Measurements from ENCODE around the gene HERC5.

HERC5 gene

DNA sequence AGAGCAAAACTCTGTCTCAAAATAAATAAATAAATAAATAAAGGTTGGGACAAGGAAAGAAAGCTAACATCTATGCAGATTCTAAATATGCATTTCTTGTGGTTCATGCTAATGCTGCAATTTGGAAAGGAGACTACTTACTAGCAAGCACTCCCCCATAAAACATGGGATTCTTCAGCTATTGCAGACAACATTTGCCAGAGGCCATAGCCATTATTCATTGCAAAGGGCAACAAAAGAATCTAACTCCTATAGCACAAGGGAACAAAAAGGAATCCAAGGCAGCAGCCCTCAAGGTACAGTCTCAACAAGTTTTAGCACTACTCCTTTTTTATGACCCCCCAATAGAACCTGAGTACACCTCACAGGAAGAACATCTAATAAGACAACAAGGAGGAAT lies 8.0 kb upstream of the HERC5 start:
- DNase-seq = no peak

DNA sequence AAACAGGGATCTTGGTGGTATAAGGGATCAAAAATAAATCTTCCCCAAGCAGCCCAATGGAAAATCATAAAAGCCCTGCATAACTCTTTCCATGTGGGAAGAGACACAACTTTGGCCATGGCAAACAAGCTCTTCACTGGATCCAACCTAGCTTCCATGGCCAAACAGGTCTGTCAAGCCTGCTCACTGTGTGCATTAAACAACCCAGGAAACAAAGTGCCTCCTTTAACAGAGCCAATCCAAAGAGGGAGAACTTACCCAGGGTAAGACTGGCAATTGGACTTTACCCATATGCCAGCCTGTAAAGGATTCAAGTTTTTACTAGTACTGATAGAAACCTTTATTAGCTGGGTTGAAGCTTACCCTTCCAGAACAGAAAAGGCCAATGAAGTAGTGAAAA lies 7.6 kb upstream of the HERC5 start:
- no peak for DNase-seq

DNA sequence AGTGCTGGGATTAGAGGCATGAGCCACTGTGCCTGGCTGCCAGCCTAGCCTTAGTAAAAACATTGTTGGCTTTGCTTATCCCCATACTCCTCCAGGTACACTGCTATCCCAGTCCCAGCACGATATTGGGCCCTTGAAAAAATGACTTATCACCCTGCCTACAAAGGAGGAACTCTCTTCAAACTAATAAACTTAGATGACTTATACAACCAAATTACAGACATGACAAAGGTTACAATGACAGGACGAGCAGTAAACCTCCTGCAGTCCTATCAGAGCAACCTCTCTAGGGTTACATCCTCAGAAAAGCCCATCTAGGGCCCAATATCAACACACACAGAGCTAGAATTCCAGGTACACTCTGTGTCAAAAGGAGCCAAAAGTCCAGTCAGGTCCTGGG lies 5.7 kb upstream of the HERC5 start:
- no peak for DNase-seq

DNA sequence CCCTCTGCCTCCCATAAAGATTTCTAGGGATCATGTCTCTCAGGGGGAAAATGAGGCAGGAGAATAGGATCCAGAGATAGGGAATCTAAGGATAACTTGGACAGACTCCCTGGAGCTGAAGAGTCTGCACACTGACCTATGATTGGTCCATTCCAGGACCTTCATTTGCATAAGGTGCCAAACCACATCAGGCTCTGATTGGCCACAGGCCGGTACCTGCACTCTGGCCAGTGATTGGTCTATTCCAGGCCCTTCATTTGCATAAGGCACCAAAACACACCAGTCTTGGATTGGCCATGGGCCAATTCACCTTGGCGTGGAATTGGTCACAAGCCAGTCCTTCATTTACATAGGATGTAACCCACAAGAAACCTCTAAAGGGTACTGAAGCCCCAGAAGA lies 4.0 kb upstream of the HERC5 start:
- DNase-seq = no peak

DNA sequence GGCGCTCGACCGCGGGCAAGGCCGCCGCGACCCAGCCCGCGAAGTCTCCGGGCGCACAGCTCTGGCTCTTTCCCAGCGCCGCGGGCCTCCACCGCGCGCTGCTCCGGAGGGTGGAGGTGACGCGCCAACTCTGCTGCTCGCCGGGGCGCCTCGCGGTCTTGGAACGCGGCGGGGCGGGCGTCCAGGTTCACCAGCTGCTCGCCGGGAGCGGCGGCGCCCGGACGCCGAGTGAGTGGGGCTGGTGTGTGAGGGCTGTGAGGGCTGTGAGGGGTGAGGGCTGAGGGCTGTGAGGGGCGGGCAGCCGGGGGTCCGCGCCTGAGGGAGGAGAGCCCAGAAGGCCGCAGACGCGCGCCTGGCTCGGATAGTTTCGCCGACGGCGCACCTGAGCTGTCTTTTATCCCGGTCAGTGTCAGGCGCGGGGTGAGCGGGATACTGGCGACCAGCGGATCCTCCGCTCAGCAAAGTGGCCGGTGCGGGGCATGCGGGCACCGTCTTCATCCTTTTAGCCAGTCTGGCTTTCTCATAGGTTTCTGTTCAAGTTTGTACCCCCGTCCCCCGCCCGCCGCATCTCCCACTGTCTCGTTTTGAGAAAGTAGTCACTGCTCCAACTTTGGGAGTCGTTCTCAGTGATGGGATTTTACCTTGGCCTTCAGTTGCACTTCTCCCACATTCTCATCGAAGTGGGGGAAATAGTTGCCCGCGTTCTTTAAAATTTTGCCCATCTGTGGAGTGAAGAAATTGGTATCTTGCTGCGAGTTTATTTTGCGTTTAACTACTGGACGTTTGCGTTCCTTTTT lies 586 bp downstream of the HERC5 start:
- peak; percentile 29 for DNase-seq

DNA sequence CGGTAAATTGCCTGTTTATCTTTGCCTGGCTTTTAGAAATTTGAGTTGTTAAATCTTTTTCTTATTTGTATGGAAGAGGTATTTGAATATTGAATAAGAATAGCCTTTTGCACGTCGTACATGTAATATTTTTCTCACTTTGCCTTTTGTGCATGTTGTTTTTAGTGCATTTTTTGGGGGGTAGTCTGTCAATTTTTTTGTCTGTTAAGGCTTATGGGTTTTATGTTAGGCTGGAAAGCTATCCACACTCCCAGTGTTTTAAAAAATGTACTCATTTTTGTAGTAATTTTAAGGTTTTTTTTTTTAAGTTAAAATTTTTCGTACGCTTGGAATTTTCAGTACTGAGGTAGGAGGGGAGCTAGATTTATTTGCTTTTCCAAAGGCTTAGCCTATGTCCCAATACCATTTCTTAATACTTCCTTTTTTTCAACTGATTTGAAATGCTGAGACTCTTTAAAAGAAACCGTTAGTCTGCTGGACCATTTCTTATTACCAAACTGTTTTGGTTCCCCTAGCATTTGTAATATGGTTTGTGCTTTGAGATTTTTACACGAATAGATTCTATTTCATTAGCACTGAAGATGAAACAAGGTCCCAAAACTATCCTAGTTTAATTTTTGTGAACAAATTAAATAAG lies 1.3 kb downstream of the HERC5 start:
- no peak for DNase-seq

DNA sequence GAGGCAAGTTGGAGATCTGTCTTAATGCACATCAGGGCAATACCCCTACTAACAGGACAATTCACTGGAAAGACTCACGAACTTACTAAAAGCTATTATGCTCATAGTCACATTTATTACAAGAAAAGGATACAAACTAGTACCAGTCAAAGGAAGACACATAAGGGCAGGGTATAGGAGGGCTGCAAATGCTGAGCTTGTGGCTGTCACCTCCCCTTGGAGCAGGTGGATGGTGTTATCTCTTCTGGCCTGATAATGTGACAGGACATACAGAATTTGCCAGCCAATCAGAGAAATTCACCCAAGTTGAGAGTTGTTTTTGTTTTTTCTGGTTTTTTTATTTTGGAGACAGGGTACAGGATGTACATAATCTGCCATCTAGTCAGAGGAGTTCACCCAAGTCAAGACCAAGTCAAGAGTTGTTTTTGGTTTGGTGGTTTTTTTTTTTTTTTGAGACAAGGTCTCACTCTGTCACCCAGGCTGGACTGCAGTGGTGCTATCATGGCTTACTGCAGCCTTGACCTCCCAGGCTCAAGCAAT lies 8.8 kb downstream of the HERC5 start:
- DNase-seq = no peak

DNA sequence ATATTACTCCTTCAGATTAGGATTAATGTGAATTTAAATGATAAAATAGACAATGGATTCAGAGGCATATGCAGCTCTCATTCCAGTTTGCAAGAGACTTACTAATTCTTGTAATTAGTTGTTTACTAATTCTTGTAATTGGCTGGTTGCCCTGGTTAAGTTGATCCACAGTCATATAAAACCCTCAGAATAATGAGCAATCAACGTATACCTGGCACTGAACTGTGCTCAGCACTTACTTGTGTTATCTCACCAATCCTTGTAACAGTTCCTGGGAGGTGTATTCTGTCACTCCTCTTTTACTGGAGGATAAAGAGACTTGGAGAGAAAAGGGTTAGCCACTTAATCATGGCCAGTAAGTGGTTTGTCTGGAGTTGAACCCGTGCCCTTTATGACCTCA lies 10.5 kb downstream of the HERC5 start:
- DNase-seq = no peak

DNA sequence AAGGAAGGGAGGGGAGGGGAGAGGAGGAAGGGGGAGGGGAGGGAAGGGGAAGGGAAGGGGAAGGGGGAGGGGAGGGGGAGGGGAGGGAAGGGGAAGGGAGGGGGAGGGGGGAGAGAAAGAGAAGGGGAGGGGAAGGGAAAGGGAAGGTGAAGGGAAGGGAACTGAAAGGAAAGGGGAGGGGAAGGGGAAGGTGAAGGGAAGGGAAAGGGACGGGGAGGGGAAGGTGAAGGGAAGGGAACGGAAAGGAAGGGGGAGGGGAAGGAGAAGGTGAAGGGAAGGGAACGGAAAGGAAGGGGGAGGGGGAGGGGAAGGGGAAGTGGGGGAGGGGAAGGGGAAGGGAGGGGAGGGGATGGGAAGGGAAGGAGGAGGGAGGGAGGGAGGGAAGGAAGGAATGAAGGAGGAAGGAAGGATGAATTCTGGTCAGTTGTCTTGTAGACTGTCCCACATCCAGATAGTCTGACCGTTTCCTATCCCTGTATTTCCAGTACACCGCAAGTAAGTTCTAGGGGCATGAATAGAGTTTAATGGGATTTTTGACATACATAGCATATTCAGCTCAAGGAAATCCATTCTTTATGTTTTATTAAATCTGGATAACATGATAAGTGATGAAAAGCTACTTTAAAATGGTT lies 20.4 kb downstream of the HERC5 start:
- no peak for DNase-seq

DNA sequence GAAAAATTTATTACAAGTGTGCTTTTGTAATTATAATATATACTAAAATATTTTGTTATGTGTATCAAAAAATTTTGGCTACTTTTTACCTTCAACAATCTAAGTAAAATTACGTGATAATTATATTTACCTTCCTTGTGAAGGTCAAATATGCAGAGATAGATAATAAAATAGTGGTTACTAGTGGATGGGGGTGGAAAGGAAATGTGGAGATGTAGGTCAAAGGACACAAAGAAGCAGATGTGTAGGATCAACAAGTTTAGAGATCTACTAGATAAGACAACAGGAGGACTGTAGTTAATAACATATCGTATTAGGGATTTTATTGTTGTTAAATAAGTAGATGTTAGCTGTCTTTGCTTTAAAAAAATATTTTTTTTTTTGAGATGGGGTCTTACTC lies 21.3 kb downstream of the HERC5 start:
- DNase-seq = no peak

DNA sequence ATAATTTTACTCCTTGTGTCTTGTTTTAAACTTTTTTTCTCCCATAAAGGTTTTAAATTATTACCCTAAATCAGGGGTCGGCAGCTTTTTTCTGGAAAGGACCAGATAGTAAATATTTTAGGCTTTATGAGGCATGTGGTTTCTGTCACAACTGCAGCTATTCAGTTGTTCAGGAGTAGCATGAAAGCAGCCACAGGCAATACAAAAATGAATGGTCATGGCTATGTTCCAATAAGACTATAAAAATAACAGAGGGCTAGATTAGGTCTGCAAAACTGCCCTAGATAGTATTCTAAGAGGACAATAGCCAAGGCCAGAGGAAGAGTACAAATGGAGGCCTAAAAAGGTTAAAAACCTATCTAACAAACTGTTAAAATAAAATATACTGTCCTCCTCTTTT lies 24.6 kb downstream of the HERC5 start:
- DNase-seq = no peak

DNA sequence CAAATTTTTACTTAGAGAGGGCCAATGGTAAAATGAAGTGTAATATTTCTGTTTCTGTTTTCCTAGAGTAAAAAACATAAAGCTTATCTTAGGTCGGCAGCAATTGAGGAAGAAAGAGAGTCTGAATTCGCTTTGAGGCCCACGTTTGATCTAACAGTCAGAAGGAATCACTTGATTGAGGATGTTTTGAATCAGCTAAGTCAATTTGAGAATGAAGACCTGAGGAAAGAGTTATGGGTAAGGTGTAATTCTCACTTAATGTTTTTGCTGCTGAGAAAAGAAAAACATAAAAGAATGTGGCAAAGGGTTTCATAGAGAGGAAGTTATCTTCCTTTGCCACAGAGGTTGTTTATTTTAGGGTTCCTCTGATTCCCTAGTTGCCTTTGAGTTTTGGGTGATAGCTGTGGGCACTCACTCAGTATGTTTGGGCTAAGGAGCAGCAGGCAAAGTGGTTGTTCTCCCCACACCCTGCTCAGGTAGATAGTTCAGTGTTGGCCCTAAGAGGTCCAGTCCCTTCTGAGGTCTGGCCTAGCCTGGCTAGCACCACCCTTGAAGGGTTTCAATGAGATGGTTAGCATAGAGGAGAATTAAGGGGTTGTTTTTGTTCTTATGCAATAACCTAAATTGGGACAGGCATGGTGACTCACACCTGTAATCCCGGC lies 32.3 kb downstream of the HERC5 start:
- DNase-seq = no peak

DNA sequence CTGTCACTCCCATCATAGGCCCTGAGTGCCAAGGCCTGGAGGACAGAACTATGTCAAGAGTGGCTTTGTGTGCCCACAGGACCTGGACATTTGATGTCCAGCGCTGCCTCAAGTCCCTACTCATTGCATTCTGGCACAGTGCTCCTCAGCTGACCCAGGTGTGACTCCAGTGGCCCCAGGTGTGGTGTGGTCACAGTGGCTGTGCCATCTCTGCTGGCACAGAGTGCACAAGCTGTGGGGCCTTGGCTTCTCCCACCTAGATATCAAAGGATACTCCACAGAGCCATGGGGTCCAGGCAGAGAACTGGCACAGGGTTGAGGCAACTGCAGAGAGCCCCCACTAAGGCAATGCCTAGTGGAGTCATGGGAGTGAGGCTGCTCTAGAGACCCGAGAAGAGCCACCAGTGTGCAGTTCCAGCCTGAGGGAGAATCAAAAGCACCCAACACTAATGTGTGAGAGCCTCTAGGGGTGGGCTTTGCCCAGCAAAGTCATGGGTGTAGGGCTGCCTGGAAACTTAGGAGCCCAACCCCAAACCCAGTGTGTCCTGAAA lies 41.0 kb downstream of the HERC5 start:
- no peak for DNase-seq

DNA sequence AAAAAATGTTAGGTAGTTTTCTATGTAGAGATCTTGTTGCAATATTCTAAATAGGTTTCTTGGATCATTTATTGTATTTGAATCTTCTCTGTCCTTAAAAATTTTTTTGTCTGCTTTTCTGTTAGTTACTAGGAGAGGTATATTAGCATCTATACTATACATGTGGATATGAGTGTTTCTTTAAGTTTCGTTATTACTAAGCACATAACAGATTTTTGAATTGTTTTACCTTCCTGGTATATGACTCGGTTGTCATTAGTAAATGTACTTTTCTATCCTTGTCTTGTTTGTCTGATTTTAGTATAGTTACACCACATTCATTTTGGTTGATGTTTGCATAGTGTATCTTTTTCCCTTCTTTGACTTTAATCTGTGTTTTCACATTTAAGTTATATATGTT lies 46.4 kb downstream of the HERC5 start:
- DNase-seq = no peak

DNA sequence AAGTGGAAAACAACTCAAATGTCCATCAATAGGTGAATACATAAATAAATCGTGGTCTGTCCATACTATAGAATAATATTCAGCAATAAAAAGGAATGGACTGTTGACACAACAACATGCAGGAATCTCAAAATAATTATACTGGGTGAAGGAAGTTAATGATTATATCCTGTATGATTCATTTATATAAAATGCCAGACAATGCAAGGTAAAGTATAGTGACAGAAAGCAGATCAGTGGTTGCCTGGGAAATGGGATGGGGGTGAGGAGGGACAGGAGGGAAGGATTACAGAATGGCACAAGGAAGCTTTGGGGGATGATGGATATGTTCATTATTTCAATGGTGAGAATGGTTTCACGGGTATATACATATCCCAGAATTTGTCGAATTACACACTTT lies 54.3 kb downstream of the HERC5 start:
- no peak for DNase-seq

DNA sequence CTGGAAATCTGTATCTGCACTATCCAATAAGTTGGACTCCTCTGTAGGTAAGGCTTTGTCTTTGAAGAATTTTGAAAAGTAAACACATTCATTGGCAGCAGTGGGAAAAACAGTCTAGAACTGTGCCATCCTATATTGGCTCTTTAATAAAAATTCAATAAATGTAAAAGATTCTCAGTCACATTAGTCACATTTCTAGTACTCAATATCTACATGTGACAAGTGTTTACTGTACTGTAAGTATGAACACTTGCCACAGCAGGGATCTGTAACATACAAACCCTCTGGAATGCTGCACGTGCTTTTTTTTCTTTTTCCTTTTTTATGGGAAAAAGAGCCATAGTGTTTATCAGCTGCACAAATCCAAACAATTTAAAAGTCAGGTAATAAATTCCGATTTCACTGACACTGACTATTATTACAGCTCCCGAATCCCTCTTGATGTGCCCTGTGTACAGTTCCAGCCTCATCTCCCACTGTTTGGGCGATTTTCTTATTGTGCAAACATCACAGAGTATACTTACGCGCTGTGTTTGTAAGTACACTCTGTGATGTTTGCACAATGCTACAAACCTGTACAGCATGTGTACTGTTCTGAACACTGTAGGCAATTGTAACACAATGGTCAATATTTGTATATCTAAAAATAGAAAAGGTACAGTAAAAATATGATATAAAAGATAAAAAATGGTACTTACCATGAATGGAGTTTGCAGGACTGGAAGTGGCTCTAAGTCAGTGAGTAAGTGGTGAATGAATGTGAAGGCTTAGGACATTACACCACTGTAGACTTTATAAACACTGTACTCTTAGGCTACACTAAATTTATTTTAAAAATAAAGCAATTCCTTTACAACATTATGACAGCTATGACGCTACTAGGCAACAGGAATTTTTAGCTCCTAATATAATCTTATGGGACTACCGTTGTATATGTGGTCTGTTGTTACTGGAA lies 57.9 kb downstream of the HERC5 start:
- no peak for DNase-seq

DNA sequence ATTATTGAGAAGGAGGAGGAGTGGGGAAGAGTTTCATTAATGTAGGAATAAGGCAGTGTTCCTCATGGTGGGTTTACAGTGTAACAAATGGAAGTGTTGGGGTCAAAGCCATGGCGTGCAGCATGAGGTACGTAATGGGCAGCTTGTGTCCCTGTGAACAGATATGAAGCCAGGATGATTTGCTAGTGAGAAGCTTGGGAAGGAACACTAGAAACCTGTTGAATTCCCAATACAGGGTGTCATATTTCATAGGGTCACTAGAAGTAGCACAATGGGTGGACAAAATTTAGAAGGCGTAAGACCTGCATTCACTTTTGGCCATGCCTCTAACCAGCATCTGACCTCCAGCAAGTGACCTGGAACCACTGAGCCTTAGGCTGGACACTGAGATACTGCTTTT lies 59.8 kb downstream of the HERC5 start:
- DNase-seq = no peak

DNA sequence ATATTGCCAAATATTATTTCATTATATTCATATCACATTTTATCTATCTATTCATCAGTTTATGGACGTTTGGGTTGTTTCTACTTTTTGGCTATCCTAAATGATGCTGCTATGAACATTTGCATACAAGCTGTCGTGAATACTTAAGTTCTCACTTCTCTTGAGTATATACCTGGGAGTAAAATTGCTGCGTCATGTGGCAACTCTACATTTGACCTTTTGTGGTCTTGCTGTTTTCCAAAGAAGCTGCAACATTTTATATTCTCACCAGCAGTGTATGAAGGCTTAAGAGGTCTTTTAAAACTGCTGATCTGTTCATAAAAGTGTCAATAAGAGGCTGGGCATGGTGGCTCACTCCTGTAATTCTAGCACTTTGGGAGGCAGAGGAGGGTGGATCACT lies 60.9 kb downstream of the HERC5 start:
- no peak for DNase-seq

DNA sequence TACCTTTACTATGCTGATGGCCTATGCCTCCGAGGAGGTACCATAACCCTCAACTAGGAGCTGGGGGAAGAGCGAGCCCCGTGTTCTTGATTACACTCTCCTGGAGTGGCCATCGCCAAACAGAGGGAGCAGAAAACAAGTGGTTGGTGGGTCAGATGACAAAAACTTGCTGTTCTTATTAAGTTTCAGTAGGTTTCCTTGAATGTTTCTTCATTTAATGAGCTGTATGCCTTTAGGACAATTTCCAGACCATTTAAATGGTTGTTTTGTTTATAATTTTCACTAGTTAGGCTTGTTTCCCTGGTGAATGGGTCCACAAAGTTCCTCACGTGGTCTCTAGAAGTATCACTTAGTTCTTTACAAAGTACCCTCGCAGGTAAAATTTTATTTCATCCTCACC lies 62.0 kb downstream of the HERC5 start:
- DNase-seq = no peak

DNA sequence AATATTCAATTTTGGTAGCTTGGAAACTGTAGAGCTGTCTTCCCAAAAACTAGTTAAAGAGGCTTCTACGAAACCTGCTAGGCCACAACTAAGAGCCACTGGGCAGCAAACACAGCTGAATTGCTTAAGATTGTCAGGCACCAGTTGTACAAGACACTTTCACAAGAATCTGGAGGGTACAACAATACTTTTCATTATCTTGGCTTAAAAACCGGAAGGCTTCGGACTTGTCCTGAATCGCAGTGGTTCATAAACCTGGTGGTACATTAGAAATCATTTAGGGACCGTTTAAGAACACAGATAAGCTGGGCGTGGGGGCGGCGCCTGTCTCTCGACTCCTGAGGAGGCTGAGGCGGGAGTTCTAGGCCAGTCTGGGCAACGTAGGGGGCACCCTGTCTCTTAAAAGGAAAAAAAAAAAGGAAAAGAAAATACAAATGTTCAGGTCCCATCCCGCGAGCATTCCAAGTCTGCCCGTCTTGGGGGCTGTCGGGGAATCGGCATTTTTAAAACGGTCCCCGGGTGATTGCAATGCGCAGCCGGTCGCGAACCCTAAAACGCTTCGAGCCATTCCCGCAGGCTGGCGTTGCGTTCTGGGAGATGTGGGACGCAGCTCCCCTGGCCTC lies 65.9 kb downstream of the HERC5 start:
- no peak for DNase-seq

DNA sequence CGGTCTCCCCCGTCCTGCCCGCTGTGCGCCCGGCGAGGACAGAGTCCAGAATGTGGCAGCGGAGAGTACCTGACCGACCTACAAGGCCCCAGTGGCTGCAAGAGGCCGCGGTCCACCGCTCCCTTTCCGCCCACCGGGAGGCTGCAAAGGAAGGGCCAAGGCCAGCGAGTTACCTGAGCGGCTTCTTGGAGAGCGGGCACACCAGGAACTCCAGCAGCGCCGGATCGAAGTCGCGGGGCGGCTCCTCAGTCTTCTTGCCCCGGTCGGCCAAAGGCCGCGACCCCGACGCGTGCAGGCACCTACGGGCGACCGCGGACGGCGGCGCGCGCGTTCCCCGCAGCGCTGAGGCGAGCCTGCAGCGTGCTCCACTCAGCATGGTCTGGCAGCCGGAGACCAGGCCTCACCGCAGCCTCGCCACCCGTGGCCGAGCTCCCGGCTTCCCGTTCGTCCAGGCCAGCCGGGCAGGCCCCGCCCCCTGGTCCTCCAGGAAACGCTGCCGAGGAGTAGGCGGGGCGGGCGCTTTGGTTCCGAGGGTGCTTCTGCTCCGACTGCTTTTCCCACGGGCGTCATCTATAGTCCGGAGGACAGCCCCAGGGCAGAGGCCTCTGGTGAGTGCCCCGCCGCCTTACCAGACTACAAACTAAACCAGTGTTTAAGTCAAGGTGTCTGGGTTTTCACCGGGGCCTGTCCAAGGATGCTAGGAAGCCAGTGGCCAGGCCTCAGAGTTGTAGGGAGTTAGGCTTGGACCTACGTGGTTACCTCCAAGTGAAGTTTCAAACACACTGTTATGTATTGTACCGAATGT lies 66.6 kb downstream of the HERC5 start, which contains the start of gene PYURF:
TSS of gene PYURF (minus strand) at position 452 of the 805 bp plus-strand sequence. CDS start at position 376, 76 bp downstream.
- DNase-seq = peak; percentile 62

Data from activated gamma-delta T cell treated with Interleukin-2 at 50 U/mL for 16 hours (primary cell).